HCT116 (cell line): ENCODE data around the gene LMNTD2. TPM values are rescaled to one million over a fixed set of nuclear protein-coding genes. Genes with fewer than 3 reads are reported as not detected.
A peak's percentile ranks its signal among the peaks of the same experiment; 100 is the strongest.

ENCODE experiments used
- ATAC-seq: fragments of 200-7000 bp; cut with Tn5 transposase; 2 replicates; pipeline ENCODE4 v1.9.1; 2020; ENCODE audit warnings: mild to moderate bottlenecking, moderate library complexity
- BruUV-seq: library from RNA; stranded (reverse); fragments of 400-500 nt; replicated peaks from 2 replicates; lab custom pipeline; 2021; lab: Mats Ljungman, UMichigan
- CTCF ChIA-PET: fragments of 300-600 bp; sonication (Branson Sonifier 250); formaldehyde crosslinking; loops from one replicate; lab custom pipeline; 2021; ENCODE audit warnings: antibody characterized with exemption; lab: Charles Lee
- POLR2A ChIA-PET: fragments of 300-600, 350-600 bp; sonication (Branson Sonifier 250); formaldehyde crosslinking; loops from one replicate; lab custom pipeline; 2021; ENCODE audit warnings: antibody characterized with exemption; lab: Charles Lee
- RAD21 ChIA-PET, 2 experiments: fragments of 300-600 bp; sonication (Branson Sonifier 250); formaldehyde crosslinking; loops; one replicate each; lab custom pipeline; 2023; ENCODE audit warnings: low total read pairs in 2 of 2; ENCODE audit not compliant: uncharacterized antibody in 2 of 2, unreplicated experiment in 2 of 2, low non-redundant PET in 1 of 2; lab: Charles Lee
- DNase-seq: peaks from one replicate; pipeline ENCODE4 v3.0.0-alpha.2; 2010; ENCODE audit warnings: low read depth, low spot score
- H2AFZ ChIP-seq: fragments of 200-600 bp; shearing (Covaris generic), sonication (generic); 2 replicates; pipeline ENCODE4 v1.6.1; 2017; ENCODE audit warnings: low read depth, mixed run types, mixed read lengths, antibody characterized with exemption, low read length; ENCODE audit not compliant: poor library complexity, severe bottlenecking
- H3K27ac ChIP-seq: 2 replicates; pipeline ENCODE4 v1.5.1; 2012; ENCODE audit warnings: low read depth, low read length
- H3K27me3 ChIP-seq: fragments of 200-600 bp; sonication (generic); 2 replicates; pipeline ENCODE4 v1.6.1; 2016; ENCODE audit warnings: mixed run types, low read length, mixed read lengths; ENCODE audit not compliant: insufficient read depth
- H3K36me3 ChIP-seq, 2 experiments: fragments of 200-500 bp in 1 of 2; fragments of 200-600 bp in 1 of 2; sonication (Bioruptor generic) in 1 of 2; sonication (generic) in 1 of 2; 2 replicates each; pipeline versions ENCODE4 v1.5.1 to v1.6.1; 2014 to 2016; ENCODE audit warnings: low read length in 2 of 2, inconsistent platforms in 1 of 2, mixed read lengths in 1 of 2, mixed run types in 1 of 2; ENCODE audit not compliant: insufficient read depth in 2 of 2, control insufficient read depth in 1 of 2
- H3K4me1 ChIP-seq, 2 experiments: fragments of 200-600 bp in 1 of 2; sonication (generic) in 1 of 2; 2 replicates each; pipeline versions ENCODE4 v1.5.1 to v1.6.1; 2012 to 2017; ENCODE audit warnings: low read length in 2 of 2, inconsistent platforms in 1 of 2, mild to moderate bottlenecking in 1 of 2, mixed read lengths in 1 of 2, mixed run types in 1 of 2, moderate library complexity in 1 of 2; ENCODE audit not compliant: insufficient read depth in 2 of 2, control insufficient read depth in 1 of 2
- H3K4me2 ChIP-seq: fragments of 200-600 bp; sonication (generic); 2 replicates; pipeline ENCODE4 v1.6.1; 2017; ENCODE audit warnings: mixed run types, low read length, mixed read lengths
- H3K4me3 ChIP-seq, 2 experiments: fragments of 200-600 bp in 1 of 2; sonication (generic) in 1 of 2; replicated peaks in 1 of 2; 2 replicates each; pipeline ENCODE4 v1.5.1; 2011 to 2016; ENCODE audit warnings: low read length in 2 of 2, control low read depth in 1 of 2, low read depth in 1 of 2, mild to moderate bottlenecking in 1 of 2, mixed read lengths in 1 of 2, mixed run types in 1 of 2
- H3K79me2 ChIP-seq: fragments of 200-600 bp; sonication (generic); 2 replicates; pipeline ENCODE4 v1.6.1; 2017; ENCODE audit warnings: mild to moderate bottlenecking, mixed run types, low read length, moderate library complexity, mixed read lengths; ENCODE audit not compliant: insufficient read depth
- H3K9ac ChIP-seq: fragments of 200-600 bp; sonication (generic); 2 replicates; pipeline ENCODE4 v1.6.1; 2016; ENCODE audit warnings: low read length, mixed read lengths
- H3K9me2 ChIP-seq: fragments of 200-600 bp; sonication (generic), shearing (Covaris generic); 2 replicates; pipeline ENCODE4 v1.6.1; 2017; ENCODE audit warnings: mixed run types, mild to moderate bottlenecking, moderate library complexity; ENCODE audit not compliant: insufficient read depth
- H3K9me3 ChIP-seq, 2 experiments: fragments of 200-500 bp in 1 of 2; fragments of 200-600 bp in 1 of 2; sonication (Bioruptor generic) in 1 of 2; sonication (generic) in 1 of 2; 2 replicates each; pipeline ENCODE4 v1.6.1; 2014 to 2017; ENCODE audit warnings: low read length in 2 of 2, mixed read lengths in 2 of 2, inconsistent platforms in 1 of 2, low read depth in 1 of 2, mild to moderate bottlenecking in 1 of 2, mixed run types in 1 of 2, moderate library complexity in 1 of 2; ENCODE audit not compliant: control insufficient read depth in 1 of 2, insufficient read depth in 1 of 2
- H4K20me1 ChIP-seq: fragments of 200-600 bp; sonication (generic), shearing (Covaris generic); 2 replicates; pipeline ENCODE4 v1.6.1; 2017; ENCODE audit warnings: mixed run types, mild to moderate bottlenecking, moderate library complexity; ENCODE audit not compliant: insufficient read depth
- CBX3 ChIP-seq: IDR thresholded peaks from 2 replicates; pipeline ENCODE4 v1.6.1; 2012; ENCODE audit warnings: low read depth
- CEBPB ChIP-seq: IDR thresholded peaks from 2 replicates; pipeline ENCODE4 v1.6.1; 2012; ENCODE audit warnings: low read depth
- CTCF ChIP-seq, 3 experiments: fragments of 200-600 bp in 1 of 3; sonication (generic) in 1 of 3; IDR thresholded peaks in 2 of 3; conservative IDR thresholded peaks in 1 of 3; 2 replicates each; pipeline ENCODE4 v1.5.1; 2012 to 2017; ENCODE audit warnings: low read depth in 2 of 3, low read length in 2 of 3, antibody characterized with exemption in 1 of 3, borderline replicate concordance in 1 of 3, control low read depth in 1 of 3, mild to moderate bottlenecking in 1 of 3, mixed read lengths in 1 of 3, mixed run types in 1 of 3, moderate library complexity in 1 of 3; ENCODE audit not compliant: insufficient read depth in 1 of 3
- ELF1 ChIP-seq: IDR thresholded peaks from 2 replicates; pipeline ENCODE4 v1.6.1; 2012; ENCODE audit warnings: low read depth, borderline replicate concordance
- FOSL1 ChIP-seq: IDR thresholded peaks from 2 replicates; pipeline ENCODE4 v1.6.1; 2012; ENCODE audit warnings: low read depth
- JUND ChIP-seq: IDR thresholded peaks from 2 replicates; pipeline ENCODE4 v1.6.1; 2012
- MAX ChIP-seq: IDR thresholded peaks from 2 replicates; pipeline ENCODE4 v1.6.1; 2012
- POLR2A ChIP-seq: IDR thresholded peaks from 2 replicates; pipeline ENCODE4 v1.7.0; 2011; ENCODE audit warnings: borderline replicate concordance; ENCODE audit not compliant: insufficient read depth, insufficient read length; ENCODE audit errors: extremely low read depth
- RAD21 ChIP-seq: IDR thresholded peaks from 2 replicates; pipeline ENCODE4 v1.6.1; 2012; ENCODE audit warnings: low read depth, mild to moderate bottlenecking
- SIN3A ChIP-seq: IDR thresholded peaks from 2 replicates; pipeline ENCODE4 v1.6.1; 2012; ENCODE audit warnings: low read depth
- ZNF274 ChIP-seq: fragments of 200-500 bp; sonication (Bioruptor generic); IDR thresholded peaks from 2 replicates; pipeline ENCODE4 v1.6.1; 2014; ENCODE audit warnings: mild to moderate bottlenecking, low read depth, low read length, inconsistent platforms
- intact Hi-C: fragments of 100-400 bp; cut with micrococcal nuclease; formaldehyde crosslinking; loops from 2 replicates; pipeline ENCODE4 v1.10.0; 2022
- total RNA-seq: library from RNA; stranded (reverse); gene quantifications from one replicate; pipeline ENCODE4 v1.2.1, GENCODE V29; 2021; ENCODE audit not compliant: unreplicated experiment
- TF ChIP-seq, protein P1 (sequence below): IDR thresholded peaks from 2 replicates; pipeline ENCODE4 v1.6.1; 2011; ENCODE audit warnings: mild to moderate bottlenecking, low read length, moderate library complexity; ENCODE audit not compliant: insufficient replicate concordance; ENCODE audit errors: extremely low read depth
- TF ChIP-seq, protein P2 (sequence below): IDR thresholded peaks from 2 replicates; pipeline ENCODE4 v1.6.1; 2012; ENCODE audit warnings: low read depth

The LMNTD2 gene
- total RNA-seq, 1 experiment from 2014 or later: 9.5 TPM

DNA sequence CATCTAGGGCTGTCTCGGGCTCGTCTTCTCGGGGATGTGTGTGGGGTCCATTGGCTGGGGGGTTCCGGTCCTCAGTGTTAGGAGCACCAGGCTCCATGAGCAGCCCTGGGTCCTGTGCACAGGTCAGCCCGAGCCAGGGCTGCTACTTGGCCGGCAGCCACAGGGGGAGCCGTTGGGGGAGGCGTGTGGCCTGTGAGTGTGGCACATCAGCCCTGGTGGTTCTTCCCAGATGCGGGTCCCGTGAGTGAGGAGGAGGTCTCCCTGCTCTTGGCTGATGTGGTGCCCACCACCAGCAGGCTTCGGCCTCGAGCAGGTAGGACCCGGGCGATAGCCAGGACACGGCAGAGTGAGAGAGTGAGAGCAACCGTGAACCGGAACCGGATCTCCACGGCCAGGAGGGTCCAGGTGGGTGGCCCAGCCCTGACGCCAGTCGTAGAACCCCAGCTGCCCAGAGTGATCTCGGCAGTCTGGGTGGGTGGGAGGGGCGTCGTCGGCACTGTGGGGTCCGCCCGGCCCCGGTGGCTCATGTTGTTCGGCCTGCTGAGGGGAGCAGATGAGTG lies 36.7 kb upstream of the LMNTD2 start:
- Histone ChIP-seq H3K9me3 (no peaks in the 10 kb centered on the region), H3K4me1 (peaks cover 0 to 8% of the 10 kb centered on the region in 2 experiments; a peak in 2 of 4 replicates), H3K9me2 (no peaks in the 10 kb centered on the region), H3K27ac (no peak overlapping the region; the same call in 1 of the 2 replicates), H3K27me3 (no peaks in the 10 kb centered on the region), H2AFZ (no peak overlapping the region), H3K79me2 (peaks cover 82% of the 10 kb centered on the region), H3K4me3 (no peak overlapping the region), H3K9ac (no peak overlapping the region), H3K36me3 (peaks cover 66 to 69% of the 10 kb centered on the region in 2 experiments), H4K20me1 (no peaks in the 10 kb centered on the region), H3K4me2 (no peak overlapping the region)
- POLR2A ChIA-PET: no interaction called here
- intact Hi-C loops: no loop called here
- TF ChIP-seq ZNF274: no peak
- TF ChIP-seq CTCF (IDR thresholded peaks at IDR 0.05 in 2 of 3, conservative IDR thresholded peaks at IDR 0.05 in 1 of 3; ENCODE audit: borderline replicate concordance in 1 of 3, insufficient read depth in 1 of 3, low read depth in 2 of 3, low read length in 2 of 3): peak in 2 of 3 experiments; percentile 34 to 41; a peak in 3 of 6 replicates
- no TSS peak for BruUV-seq
- no peak for DNase-seq
- CTCF ChIA-PET: no interaction called here
- peak; percentile 78 for ATAC-seq
- RAD21 ChIA-PET: no interaction called here

DNA sequence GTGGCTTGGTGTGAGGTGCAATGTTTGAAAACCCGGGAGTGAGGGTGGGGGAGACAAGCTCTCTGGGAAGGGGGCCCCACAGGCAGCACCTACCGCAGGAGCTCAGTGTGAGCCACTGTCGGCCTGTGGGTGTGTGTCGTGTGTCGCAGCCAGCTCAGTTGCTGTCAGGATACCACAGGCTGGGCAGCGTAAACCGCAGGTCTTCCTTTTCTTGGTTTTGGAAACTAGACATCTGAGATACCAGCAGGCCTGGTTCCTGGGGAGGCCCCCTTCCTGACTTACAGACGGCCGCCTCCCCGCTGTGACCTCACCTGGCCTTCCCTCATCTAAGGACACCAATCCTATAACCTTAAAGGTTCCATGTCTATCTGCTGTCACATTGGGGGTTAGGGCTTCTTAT lies 35.8 kb upstream of the LMNTD2 start:
- H3K4me1 ChIP-seq: peaks cover 0 to 8% of the 10 kb centered on the region in 2 experiments; a peak in 2 of 4 replicates
- RAD21 ChIA-PET: no interaction called here
- H3K27ac ChIP-seq: no peak overlapping the region
- H3K27me3 ChIP-seq: no peaks in the 10 kb centered on the region
- DNase-seq (no peak), ATAC-seq (no peak)
- CTCF ChIA-PET: no interaction called here
- POLR2A ChIA-PET: no interaction called here
- H3K9me2 ChIP-seq: no peaks in the 10 kb centered on the region
- H3K79me2 ChIP-seq: peaks cover 77% of the 10 kb centered on the region
- H4K20me1 ChIP-seq: no peaks in the 10 kb centered on the region
- H3K9ac ChIP-seq: no peak overlapping the region
- no peak overlapping the region for H3K4me3 ChIP-seq
- intact Hi-C loops: no loop called here
- no peaks in the 10 kb centered on the region for H3K9me3 ChIP-seq
- H3K36me3 ChIP-seq: peaks cover 61 to 64% of the 10 kb centered on the region in 2 experiments
- BruUV-seq: no TSS peak
- no peak overlapping the region for H3K4me2 ChIP-seq
- H2AFZ ChIP-seq: no peak overlapping the region
- TF ChIP-seq CBX3: no peak
- no peak for TF ChIP-seq CEBPB
- TF ChIP-seq, protein P1, sequence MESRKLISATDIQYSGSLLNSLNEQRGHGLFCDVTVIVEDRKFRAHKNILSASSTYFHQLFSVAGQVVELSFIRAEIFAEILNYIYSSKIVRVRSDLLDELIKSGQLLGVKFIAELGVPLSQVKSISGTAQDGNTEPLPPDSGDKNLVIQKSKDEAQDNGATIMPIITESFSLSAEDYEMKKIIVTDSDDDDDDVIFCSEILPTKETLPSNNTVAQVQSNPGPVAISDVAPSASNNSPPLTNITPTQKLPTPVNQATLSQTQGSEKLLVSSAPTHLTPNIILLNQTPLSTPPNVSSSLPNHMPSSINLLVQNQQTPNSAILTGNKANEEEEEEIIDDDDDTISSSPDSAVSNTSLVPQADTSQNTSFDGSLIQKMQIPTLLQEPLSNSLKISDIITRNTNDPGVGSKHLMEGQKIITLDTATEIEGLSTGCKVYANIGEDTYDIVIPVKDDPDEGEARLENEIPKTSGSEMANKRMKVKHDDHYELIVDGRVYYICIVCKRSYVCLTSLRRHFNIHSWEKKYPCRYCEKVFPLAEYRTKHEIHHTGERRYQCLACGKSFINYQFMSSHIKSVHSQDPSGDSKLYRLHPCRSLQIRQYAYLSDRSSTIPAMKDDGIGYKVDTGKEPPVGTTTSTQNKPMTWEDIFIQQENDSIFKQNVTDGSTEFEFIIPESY: no peak
- TF ChIP-seq RAD21: no peak
- TF ChIP-seq ELF1: no peak
- TF ChIP-seq JUND: no peak
- no peak for TF ChIP-seq FOSL1
- TF ChIP-seq, protein P2, sequence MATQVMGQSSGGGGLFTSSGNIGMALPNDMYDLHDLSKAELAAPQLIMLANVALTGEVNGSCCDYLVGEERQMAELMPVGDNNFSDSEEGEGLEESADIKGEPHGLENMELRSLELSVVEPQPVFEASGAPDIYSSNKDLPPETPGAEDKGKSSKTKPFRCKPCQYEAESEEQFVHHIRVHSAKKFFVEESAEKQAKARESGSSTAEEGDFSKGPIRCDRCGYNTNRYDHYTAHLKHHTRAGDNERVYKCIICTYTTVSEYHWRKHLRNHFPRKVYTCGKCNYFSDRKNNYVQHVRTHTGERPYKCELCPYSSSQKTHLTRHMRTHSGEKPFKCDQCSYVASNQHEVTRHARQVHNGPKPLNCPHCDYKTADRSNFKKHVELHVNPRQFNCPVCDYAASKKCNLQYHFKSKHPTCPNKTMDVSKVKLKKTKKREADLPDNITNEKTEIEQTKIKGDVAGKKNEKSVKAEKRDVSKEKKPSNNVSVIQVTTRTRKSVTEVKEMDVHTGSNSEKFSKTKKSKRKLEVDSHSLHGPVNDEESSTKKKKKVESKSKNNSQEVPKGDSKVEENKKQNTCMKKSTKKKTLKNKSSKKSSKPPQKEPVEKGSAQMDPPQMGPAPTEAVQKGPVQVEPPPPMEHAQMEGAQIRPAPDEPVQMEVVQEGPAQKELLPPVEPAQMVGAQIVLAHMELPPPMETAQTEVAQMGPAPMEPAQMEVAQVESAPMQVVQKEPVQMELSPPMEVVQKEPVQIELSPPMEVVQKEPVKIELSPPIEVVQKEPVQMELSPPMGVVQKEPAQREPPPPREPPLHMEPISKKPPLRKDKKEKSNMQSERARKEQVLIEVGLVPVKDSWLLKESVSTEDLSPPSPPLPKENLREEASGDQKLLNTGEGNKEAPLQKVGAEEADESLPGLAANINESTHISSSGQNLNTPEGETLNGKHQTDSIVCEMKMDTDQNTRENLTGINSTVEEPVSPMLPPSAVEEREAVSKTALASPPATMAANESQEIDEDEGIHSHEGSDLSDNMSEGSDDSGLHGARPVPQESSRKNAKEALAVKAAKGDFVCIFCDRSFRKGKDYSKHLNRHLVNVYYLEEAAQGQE: no peak
- no peak for TF ChIP-seq MAX
- TF ChIP-seq POLR2A: no peak
- TF ChIP-seq SIN3A: no peak
